Measurements from ENCODE around the gene CIT.

Gene CIT

DNA sequence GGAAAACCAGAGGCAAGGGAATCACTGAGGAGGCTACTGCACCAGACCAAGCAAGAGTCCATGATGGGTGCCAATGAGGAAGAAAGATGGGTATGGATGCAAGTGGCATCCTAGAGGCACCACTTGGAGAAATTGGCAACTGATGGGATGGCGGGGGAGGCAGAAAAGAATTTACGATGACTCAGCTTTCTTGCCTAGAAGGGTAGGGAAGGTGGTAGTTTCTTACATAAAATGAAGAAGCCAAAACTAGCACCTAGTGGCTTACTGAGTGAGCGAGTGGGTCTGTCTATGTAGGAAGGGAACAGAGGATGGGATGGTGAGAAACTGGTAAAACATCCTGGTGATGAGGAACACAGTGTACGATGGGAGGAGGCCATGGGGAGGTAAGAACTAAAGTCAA lies 80.8 kb downstream of the CIT start:
- no peak for DNase-seq

GRCh38 chr12:119791453-119791852 lies 85.7 kb downstream of the CIT start:
- no peak for DNase-seq

DNA sequence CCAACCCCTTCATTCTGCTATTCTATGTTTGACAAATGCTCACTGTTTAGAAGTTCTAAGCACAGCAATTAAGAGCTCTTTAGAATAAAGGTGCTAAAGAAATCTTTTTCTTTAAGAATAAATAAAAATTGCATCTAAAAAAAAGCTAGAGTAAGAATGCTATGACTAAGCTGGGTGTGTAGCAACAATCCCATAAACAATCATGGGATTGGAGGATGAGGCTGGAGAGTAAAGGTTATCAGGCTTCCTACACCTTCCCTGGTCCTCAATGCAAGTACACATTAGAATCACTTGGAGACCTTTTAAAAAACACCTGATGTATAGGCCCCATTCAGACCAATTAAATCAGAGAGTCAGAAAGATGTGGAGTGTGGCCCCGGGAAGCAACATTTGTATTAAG lies 88.3 kb downstream of the CIT start:
- no peak for DNase-seq

DNA sequence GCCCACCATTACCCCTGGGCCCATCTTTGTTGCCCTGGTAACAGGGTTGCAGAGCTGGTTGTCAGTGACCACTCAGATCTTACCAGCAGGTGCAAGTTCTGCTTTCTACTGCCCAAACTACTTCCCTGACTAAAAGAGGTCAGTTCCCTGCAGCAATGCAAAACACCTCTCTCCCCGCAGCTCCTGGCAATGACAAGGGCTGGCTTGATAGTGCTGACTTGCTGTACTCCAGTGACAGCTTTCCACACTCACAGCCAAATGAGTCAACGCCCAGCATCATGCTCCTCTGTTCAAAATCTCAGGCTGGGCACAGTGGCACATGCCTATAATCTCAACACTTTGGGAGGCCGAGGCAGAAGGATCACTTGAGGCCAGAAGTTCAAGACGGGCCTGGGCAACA lies 90.6 kb downstream of the CIT start:
- no peak for DNase-seq

GRCh38 chr12:119784673-119785072 lies 92.4 kb downstream of the CIT start:
- DNase-seq = no peak

GRCh38 chr12:119783787-119784186 lies 93.3 kb downstream of the CIT start:
- DNase-seq = no peak

DNA sequence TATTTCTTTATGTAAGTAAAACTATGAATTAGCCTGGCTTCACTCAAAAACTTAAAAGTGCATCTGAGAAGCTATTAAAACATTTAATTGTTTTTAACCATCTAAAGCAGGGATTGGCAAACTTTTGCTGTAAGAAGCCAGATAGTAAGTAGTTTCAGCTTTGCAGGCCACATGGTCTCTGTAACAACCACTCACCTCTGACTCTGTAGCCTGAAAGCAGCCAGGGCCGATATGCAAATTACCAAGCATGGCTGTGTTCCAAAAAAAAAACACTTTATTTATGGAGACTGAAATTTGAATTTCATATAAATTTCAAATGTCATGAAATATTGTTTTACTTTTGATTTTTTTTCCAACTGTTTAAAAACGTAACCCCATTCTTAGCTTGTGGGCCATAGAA lies 95.3 kb downstream of the CIT start:
- no peak for DNase-seq

DNA sequence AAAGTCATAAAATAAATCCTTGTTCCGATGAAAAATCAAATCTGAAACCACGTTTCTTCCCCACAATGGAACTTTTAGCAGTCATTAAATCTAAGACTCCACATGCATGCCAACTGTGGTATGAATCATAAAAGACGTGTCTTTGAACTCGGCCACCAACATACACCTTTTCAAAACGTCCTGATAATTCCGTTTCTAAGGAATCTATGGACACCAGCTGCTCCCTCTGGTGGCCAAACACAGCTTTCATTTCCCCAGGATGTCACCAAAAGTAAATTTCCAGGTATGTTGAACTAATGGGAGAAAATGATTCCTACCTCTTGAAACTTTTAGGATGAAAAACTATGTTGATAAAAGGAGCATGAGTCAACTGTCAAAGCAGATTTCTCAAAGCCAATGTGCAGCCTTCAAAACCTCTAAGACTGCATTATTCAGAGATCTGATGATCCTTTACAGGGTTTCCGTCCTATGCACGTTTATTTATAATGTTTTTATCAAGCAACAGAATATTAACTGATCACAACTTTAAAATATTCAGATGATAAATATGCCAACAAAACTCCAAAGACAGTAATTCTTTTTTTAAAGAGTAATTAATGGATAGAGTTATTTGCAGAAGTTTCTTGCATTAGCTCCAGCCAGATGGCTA lies 96.2 kb downstream of the CIT start:
- no peak for DNase-seq

- DNase-seq = no peak
These were observed 101.7 kb downstream of the CIT start for GRCh38 chr12:119775246-119775895.

GRCh38 chr12:119772431-119772830 lies 104.7 kb downstream of the CIT start:
- DNase-seq = no peak

GRCh38 chr12:119770146-119770545 lies 107.0 kb downstream of the CIT start:
- DNase-seq = no peak

GRCh38 chr12:119762619-119763018 lies 114.5 kb downstream of the CIT start:
- no peak for DNase-seq

- DNase-seq = no peak
These were observed 118.4 kb downstream of the CIT start for GRCh38 chr12:119758722-119759121.

GRCh38 chr12:119758234-119758633 lies 118.9 kb downstream of the CIT start:
- DNase-seq = no peak

- no peak for DNase-seq
These were observed 125.2 kb downstream of the CIT start for GRCh38 chr12:119751961-119752360.

- no peak for DNase-seq
These were observed 127.5 kb downstream of the CIT start for GRCh38 chr12:119749666-119750065.

- DNase-seq = no peak
These were observed 128.6 kb downstream of the CIT start for GRCh38 chr12:119748497-119748896.

DNA sequence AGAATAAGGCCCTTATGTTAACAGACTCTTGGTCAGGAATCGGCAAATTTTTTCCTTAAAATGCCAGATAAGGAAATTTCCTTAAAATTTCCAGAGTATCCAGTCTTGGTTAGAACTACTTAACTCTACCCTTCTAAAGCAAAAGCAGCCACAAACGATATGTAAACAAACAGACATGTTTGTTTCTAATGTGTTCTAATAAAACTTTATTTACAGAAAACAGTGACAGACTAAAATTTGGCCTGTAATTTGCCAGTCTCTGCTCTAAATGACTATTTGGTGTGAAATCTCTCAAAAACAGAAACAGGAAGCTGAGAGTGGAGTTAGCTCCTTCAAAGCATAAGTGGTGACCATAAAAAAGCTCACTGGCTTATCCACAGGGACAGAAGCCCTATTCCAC lies 131.0 kb downstream of the CIT start:
- no peak for DNase-seq

GRCh38 chr12:119744900-119745606 lies 132.1 kb downstream of the CIT start:
- no peak for DNase-seq

DNA sequence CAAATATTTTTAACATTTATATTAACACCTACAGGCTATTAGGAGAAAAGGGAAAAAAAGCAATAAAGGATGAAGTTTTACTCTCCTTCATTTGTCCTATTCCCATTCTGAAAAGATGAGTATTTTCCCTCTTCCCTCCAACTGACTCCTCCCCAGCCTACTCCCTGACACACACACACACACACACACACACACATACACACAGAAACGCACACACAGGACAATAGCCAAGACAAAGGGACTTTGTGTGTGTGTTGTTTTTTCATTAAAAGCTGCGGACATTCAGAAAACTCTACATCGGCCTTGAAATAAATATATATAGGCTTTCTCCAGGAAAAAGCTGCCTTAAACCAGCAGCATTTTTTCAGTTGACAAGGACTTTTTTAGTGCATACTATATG lies 134.4 kb downstream of the CIT start:
- no peak for DNase-seq

GRCh38 chr12:119740830-119741229 lies 136.3 kb downstream of the CIT start:
- DNase-seq = no peak

DNA sequence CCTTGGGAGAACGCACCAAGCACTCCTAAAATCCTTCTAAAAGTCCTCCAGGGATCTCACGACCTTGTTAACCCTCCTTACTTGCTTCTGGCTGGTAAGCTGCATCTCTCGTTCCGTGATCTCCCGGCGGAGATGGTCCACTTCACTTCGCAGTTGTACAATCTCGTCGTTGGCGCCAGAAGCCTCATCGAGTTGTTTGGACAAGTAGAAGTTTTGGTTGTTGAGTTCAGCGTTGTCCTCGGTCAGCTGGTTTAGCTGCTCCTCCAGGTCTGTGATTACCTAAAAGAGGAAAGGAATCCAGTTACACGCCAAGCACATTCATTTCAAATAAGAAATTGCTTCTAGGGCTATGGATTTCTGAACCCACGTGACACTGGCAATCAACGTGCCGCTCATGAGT lies 142.0 kb downstream of the CIT start:
- DNase-seq = no peak

DNA sequence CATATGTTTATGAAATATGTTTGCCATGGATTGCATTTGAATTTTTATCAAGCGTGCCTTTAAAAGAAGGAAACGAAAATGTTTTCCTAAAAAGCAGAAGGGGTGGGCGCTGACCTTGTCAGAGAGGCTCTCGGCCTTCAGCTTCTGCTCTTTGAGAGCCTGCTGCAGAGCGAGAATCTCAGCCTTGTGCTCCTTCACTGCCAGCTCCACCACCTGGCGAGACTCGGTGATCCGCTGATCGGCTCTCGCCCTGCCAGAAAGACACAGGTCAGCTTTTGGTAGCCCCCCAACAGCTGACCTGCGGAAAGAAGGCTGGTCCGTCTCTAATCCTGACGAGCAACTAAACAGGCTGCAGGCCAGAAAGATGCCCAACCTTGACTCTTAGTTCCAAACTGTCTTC lies 146.7 kb downstream of the CIT start:
- no peak for DNase-seq

GRCh38 chr12:119729871-119730270 lies 147.2 kb downstream of the CIT start:
- DNase-seq = no peak

DNA sequence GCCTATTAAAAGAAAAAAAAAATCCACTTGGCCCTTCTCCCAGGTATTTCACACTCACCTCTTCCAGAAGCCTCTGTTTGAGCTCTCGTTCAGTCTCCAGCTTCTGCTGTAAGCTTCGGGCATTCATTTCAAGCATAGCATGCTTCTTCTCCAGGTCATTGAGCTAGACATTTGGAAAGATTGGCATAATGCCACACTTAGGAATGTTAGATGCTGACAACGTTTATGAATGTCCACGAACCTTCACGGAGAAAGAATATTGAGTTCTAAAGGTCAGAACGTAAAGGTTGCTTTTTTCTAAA lies 148.7 kb downstream of the CIT start:
- no peak for DNase-seq

Data from stimulated activated CD4-positive, alpha-beta T cell treated with anti-CD3 and anti-CD28 coated beads, Interleukin-15, amount 100 ng/mL, for 24 hours (primary cell).